GM12878 (cell line): Measurements from ENCODE around the gene NDUFA7. TPM values are rescaled to one million over a fixed set of nuclear protein-coding genes. Genes with fewer than 3 reads are reported as not detected.

ENCODE experiments used
- ATAC-seq: fragments of 200-7000 bp; cut with Tn5 transposase; 3 replicates; pipeline ENCODE4 v1.9.1; 2020; ENCODE audit warnings: mild to moderate bottlenecking, moderate library complexity
- BruUV-seq: library from RNA; stranded (reverse); fragments of 400-500 nt; replicated peaks from 2 replicates; lab custom pipeline; 2021; lab: Mats Ljungman, UMichigan
- CTCF ChIA-PET: fragments of 300-600 bp; sonication (Branson Sonifier 250); formaldehyde crosslinking; extraction: SDS; loops from one replicate; lab custom pipeline; 2021; ENCODE audit warnings: inconsistent platforms; lab: Yijun Ruan, JAX
- POLR2A ChIA-PET: fragments of 350-600 bp; formaldehyde crosslinking; extraction: SDS; loops from one replicate; lab custom pipeline; 2021; ENCODE audit warnings: inconsistent platforms; lab: Charles Lee
- RAD21 ChIA-PET: fragments of 300-600 bp; sonication (Branson Sonifier 250); formaldehyde crosslinking; loops from one replicate; lab custom pipeline; 2023; ENCODE audit warnings: antibody characterized with exemption; ENCODE audit not compliant: unreplicated experiment; lab: Charles Lee
- SMC1A ChIA-PET: fragments of 300-600 bp; sonication (Branson Sonifier 250); formaldehyde crosslinking; loops from one replicate; lab custom pipeline; 2023; ENCODE audit not compliant: unreplicated experiment, uncharacterized antibody; lab: Charles Lee
- DNase-seq: peaks from one replicate; pipeline ENCODE4 v3.0.0-alpha.2; 2011; ENCODE audit warnings: low read depth, low spot score
- FAIRE-seq: peaks from 3 replicates; lab custom pipeline; 2011; peaks lifted over from hg19 to GRCh38; lab: Jason Lieb, UNC
- H2AFZ ChIP-seq: 2 replicates; pipeline ENCODE4 v1.6.0; 2011; ENCODE audit warnings: low read depth, low read length, control low read depth; ENCODE audit not compliant: control insufficient read depth
- H3K27ac ChIP-seq: 2 replicates; pipeline ENCODE4 v1.5.1; 2011; ENCODE audit warnings: control low read depth; ENCODE audit not compliant: control insufficient read depth, insufficient read depth
- H3K27me3 ChIP-seq, 2 experiments: replicated peaks in 1 of 2; 2 replicates each; pipeline versions ENCODE4 v1.6.0 to v1.6.1; 2011; ENCODE audit warnings: low read length in 1 of 2; ENCODE audit not compliant: control insufficient read depth in 2 of 2, insufficient read depth in 2 of 2
- H3K36me3 ChIP-seq, 2 experiments: 2 replicates each; pipeline ENCODE4 v1.5.1; 2011; ENCODE audit warnings: low read length in 1 of 2; ENCODE audit not compliant: control insufficient read depth in 2 of 2, insufficient read depth in 2 of 2
- H3K4me1 ChIP-seq: 2 replicates; pipeline ENCODE4 v1.6.1; 2011; ENCODE audit warnings: mild to moderate bottlenecking, low read length, moderate library complexity, mixed read lengths; ENCODE audit not compliant: control insufficient read depth, insufficient read depth
- H3K4me2 ChIP-seq: 2 replicates; pipeline ENCODE4 v1.6.0; 2011; ENCODE audit warnings: control low read depth; ENCODE audit not compliant: control insufficient read depth, insufficient read depth
- H3K4me3 ChIP-seq: fragments of 200-600 bp; sonication (generic); 2 replicates; pipeline ENCODE4 v1.5.1; 2016
- H3K79me2 ChIP-seq: 2 replicates; pipeline ENCODE4 v1.6.0; 2011; ENCODE audit warnings: low read length; ENCODE audit not compliant: control insufficient read depth, insufficient read depth
- H3K9ac ChIP-seq: 2 replicates; pipeline ENCODE4 v1.8.0; 2011; ENCODE audit warnings: low read length, control low read depth, mixed read lengths; ENCODE audit not compliant: control insufficient read depth, insufficient read depth
- H3K9me3 ChIP-seq: replicated peaks from 3 replicates; pipeline ENCODE4 v1.5.1; 2011; ENCODE audit warnings: mild to moderate bottlenecking, low read length; ENCODE audit not compliant: control insufficient read depth, insufficient read depth
- H4K20me1 ChIP-seq: 2 replicates; pipeline ENCODE4 v1.6.0; 2011; ENCODE audit not compliant: control insufficient read depth, insufficient read depth
- BHLHE40 ChIP-seq, 2 experiments: fragments of 450-650 bp in 1 of 2; IDR thresholded peaks; 2 replicates each; pipeline ENCODE4 v1.6.1; 2011 to 2017; ENCODE audit warnings: low read depth in 2 of 2, borderline replicate concordance in 1 of 2, improper control_type of control experiment in 1 of 2, low read length in 1 of 2, mild to moderate bottlenecking in 1 of 2
- CBX3 ChIP-seq: fragments of 200-600 bp; sonication (generic); IDR thresholded peaks from 2 replicates; pipeline ENCODE4 v1.6.1; 2016; ENCODE audit warnings: low read depth, borderline replicate concordance
- EED ChIP-seq: sonication (generic); IDR thresholded peaks from 2 replicates; pipeline ENCODE4 v1.6.1; 2016; ENCODE audit warnings: antibody characterized with exemption, low read depth
- GABPA ChIP-seq: IDR thresholded peaks from 2 replicates; pipeline ENCODE4 v1.6.1; 2014; ENCODE audit warnings: antibody characterized with exemption, low read depth, mild to moderate bottlenecking, inconsistent platforms
- IKZF2 ChIP-seq, 2 experiments: fragments of 450-650 bp; IDR thresholded peaks; 2 replicates each; pipeline ENCODE4 v1.6.1; 2017; ENCODE audit warnings: mild to moderate bottlenecking in 2 of 2, moderate library complexity in 2 of 2
- MTA3 ChIP-seq: IDR thresholded peaks from 2 replicates; pipeline ENCODE4 v1.6.1; 2012; ENCODE audit warnings: low read length, inconsistent platforms, borderline replicate concordance
- NR2C1 ChIP-seq: fragments of 450-650 bp; IDR thresholded peaks from 2 replicates; pipeline ENCODE4 v1.6.1; 2017; ENCODE audit warnings: antibody characterized with exemption, mild to moderate bottlenecking, moderate library complexity
- PML ChIP-seq: IDR thresholded peaks from 2 replicates; pipeline ENCODE4 v1.6.1; 2012; ENCODE audit warnings: low read length, inconsistent platforms
- POLR2A ChIP-seq: IDR thresholded peaks from 2 replicates; pipeline ENCODE4 v1.6.1; 2011; ENCODE audit warnings: low read depth, mild to moderate bottlenecking, low read length
- SREBF2 ChIP-seq: IDR thresholded peaks from 2 replicates; pipeline ENCODE4 v1.6.1; 2012; ENCODE audit warnings: mild to moderate bottlenecking, low read length
- ZBTB4 ChIP-seq: fragments of 450-650 bp; formaldehyde crosslinking; IDR thresholded peaks from 2 replicates; pipeline ENCODE4 v1.4.0; 2022; ENCODE audit warnings: mild to moderate bottlenecking, moderate library complexity
- ZNF217 ChIP-seq: fragments of 450-650 bp; IDR thresholded peaks from 2 replicates; pipeline ENCODE4 v1.6.1; 2017; ENCODE audit warnings: antibody characterized with exemption, mild to moderate bottlenecking
- WGBS: methylation state at CpG from one replicate; pipeline ENCODE4 v1.1.6; 2016; ENCODE audit warnings: low lambda C conversion rate; ENCODE audit not compliant: insufficient replicate concordance, insufficient coverage; ENCODE audit errors: missing lambda C conversion rate; 5-methylcytosine and 5-hydroxymethylcytosine counted together
- in situ Hi-C: fragments of 300-500 bp; cut with MboI; formaldehyde crosslinking; loops from 9 replicates; pipeline ENCODE4 v1.14.3; 2018; ENCODE audit warnings: mixed read lengths
- intact Hi-C: fragments of 100-400 bp; cut with micrococcal nuclease; formaldehyde crosslinking; loops from one replicate; pipeline ENCODE4 v1.14.2; 2022; ENCODE audit not compliant: unreplicated experiment
- polyA plus RNA-seq, 11 experiments: library from polyadenylated mRNA; depleted of rRNA in 4 of 11; unstranded in 6 of 11; stranded (reverse) in 5 of 11; fragments of >200 nt; fragmentation: Nextera tagmentation in 4 of 11; fragmentation: Illumina TruSeq in 1 of 11; extraction: Ambion mirVana in 4 of 11; extraction: Trizol in 1 of 11; gene quantifications; 1 replicate in 1 of 11; 2 replicates in 10 of 11; pipeline versions ENCODE4 v1.2.1 to v1.2.3, GENCODE V29; 2011 to 2016; ENCODE audit warnings: inconsistent platforms in 2 of 11, missing spikeins in 2 of 11, low read depth in 1 of 11
- total RNA-seq, 4 experiments: library from RNA; depleted of rRNA in 3 of 4; stranded (reverse); fragments of >200 nt in 3 of 4; fragmentation: Illumina TruSeq in 1 of 4; extraction: Trizol in 1 of 4; gene quantifications; 2 replicates each; pipeline versions ENCODE4 v1.2.1 to v1.2.3, GENCODE V29; 2013 to 2021
- TF ChIP-seq, protein P1 (sequence below): IDR thresholded peaks from 2 replicates; pipeline ENCODE4 v1.6.1; 2012; ENCODE audit warnings: low read depth, low read length, improper control_type of control experiment

The NDUFA7 gene
- total and polyA plus RNA-seq, 10 of the 15 experiments (the other 5 are each of a cell fraction or from before 2014, with no cell fraction given): 79.0 to 360 (median 174) TPM

- Histone ChIP-seq H3K4me2 (no peak overlapping the region), H3K9me3 (no peaks in the 10 kb centered on the region), H4K20me1 (no peaks in the 10 kb centered on the region), H3K79me2 (peaks cover 21% of the 10 kb centered on the region), H3K9ac (no peak overlapping the region), H3K4me1 (peaks cover 11% of the 10 kb centered on the region), H3K36me3 (peaks cover 8 to 13% of the 10 kb centered on the region in 2 experiments; a peak in 3 of 4 replicates), H2AFZ (no peak overlapping the region), H3K4me3 (no peak overlapping the region), H3K27me3 (no peaks in the 10 kb centered on the region), H3K27ac (no peak overlapping the region)
- WGBS: 85% methylated on average over 4 of the region's 4 CpGs
- ChIA-PET CTCF (interaction anchor here (0.8 kb wide), 1 partner anchor 16 kb away, joined by 4 read pairs; the partner anchor contains the start of genes NDUFA7 and RPS28), POLR2A (interaction anchor here (0.6 kb wide), 1 partner anchor 298 kb away, joined by 3 read pairs; no protein-coding TSS in a partner anchor), SMC1A (no interaction called here), RAD21 (no interaction called here)
- DNase-seq: no peak
- no peak for ATAC-seq
- in situ Hi-C loops: loop anchor here (5.0 kb wide), 1 partner anchor 33 kb away; no protein-coding TSS in a partner anchor
- FAIRE-seq: no peak
- intact Hi-C loops: no loop called here
- no peak for TF ChIP-seq ZNF217
- no peak for TF ChIP-seq SREBF2
- TF ChIP-seq PML: no peak
- no peak for TF ChIP-seq GABPA
- no peak for TF ChIP-seq IKZF2 (IDR thresholded peaks at IDR 0.05)
- BruUV-seq: no TSS peak
These were observed 15.4 kb downstream of the NDUFA7 start for GRCh38 chr19:8305798-8306197.

GRCh38 chr19:8304841-8305621 lies 16.1 kb downstream of the NDUFA7 start:
- WGBS: 86% methylated on average over 33 of the region's 33 CpGs
- no peak overlapping the region for H2AFZ ChIP-seq
- intact Hi-C loops: no loop called here
- peaks cover 21% of the 10 kb centered on the region for H3K79me2 ChIP-seq
- SMC1A ChIA-PET: no interaction called here
- peaks cover 7% of the 10 kb centered on the region for H3K4me1 ChIP-seq
- RAD21 ChIA-PET: no interaction called here
- POLR2A ChIA-PET: interaction anchor here (0.6 kb wide), 1 partner anchor 205 kb away, joined by 3 read pairs; no protein-coding TSS in a partner anchor
- CTCF ChIA-PET: interaction anchor here (1.6 kb wide), 1 partner anchor 19 kb away, joined by 3 read pairs; no protein-coding TSS in a partner anchor
- H3K9me3 ChIP-seq: no peaks in the 10 kb centered on the region
- in situ Hi-C loops: loop anchor here (5.0 kb wide), 1 partner anchor 33 kb away; no protein-coding TSS in a partner anchor
- ATAC-seq (no peak), DNase-seq (no peak), FAIRE-seq (no peak)
- peaks cover 8 to 13% of the 10 kb centered on the region in 2 experiments; a peak in 3 of 4 replicates for H3K36me3 ChIP-seq
- no peak overlapping the region for H3K4me2 ChIP-seq
- H3K4me3 ChIP-seq: no peak overlapping the region
- no peaks in the 10 kb centered on the region for H4K20me1 ChIP-seq
- no peaks in the 10 kb centered on the region for H3K27me3 ChIP-seq
- H3K27ac ChIP-seq: no peak overlapping the region
- no TSS peak for BruUV-seq
- no peak overlapping the region for H3K9ac ChIP-seq
- no peak for TF ChIP-seq EED
- TF ChIP-seq BHLHE40 (IDR thresholded peaks at IDR 0.05; ENCODE audit: borderline replicate concordance in 1 of 2, low read depth in 2 of 2, low read length in 1 of 2): no peak
- TF ChIP-seq MTA3: no peak
- TF ChIP-seq, protein P1, sequence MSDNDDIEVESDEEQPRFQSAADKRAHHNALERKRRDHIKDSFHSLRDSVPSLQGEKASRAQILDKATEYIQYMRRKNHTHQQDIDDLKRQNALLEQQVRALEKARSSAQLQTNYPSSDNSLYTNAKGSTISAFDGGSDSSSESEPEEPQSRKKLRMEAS: no peak
- TF ChIP-seq CBX3: no peak
- TF ChIP-seq POLR2A: no peak
- TF ChIP-seq NR2C1: no peak
- TF ChIP-seq ZBTB4 (CRISPR knock-in tag): no peak
